GDM1 (cell line): ENCODE results near the gene SNX19.

Experiments used
- DNase-seq: peaks from one replicate; lab custom pipeline; 2025; lab: John Stamatoyannopoulos, UW

SNX19 gene

GRCh38 chr11:130907229-130907628 is 9.1 kb downstream of the SNX19 start:
- no peak for DNase-seq

GRCh38 chr11:130906616-130907015 is 9.7 kb downstream of the SNX19 start:
- DNase-seq = no peak

- no peak for DNase-seq
These were observed 10.8 kb downstream of the SNX19 start for GRCh38 chr11:130905512-130905911.

- DNase-seq = no peak
These were observed 11.9 kb downstream of the SNX19 start for GRCh38 chr11:130904380-130904779.

GRCh38 chr11:130902380-130902779 is 13.9 kb downstream of the SNX19 start:
- DNase-seq = no peak

- DNase-seq = no peak
These were observed 17.2 kb downstream of the SNX19 start for GRCh38 chr11:130899106-130899505.

GRCh38 chr11:130897262-130898182 is 18.8 kb downstream of the SNX19 start:
- DNase-seq = no peak

- no peak for DNase-seq
These were observed 21.8 kb downstream of the SNX19 start for GRCh38 chr11:130894322-130895025.

GRCh38 chr11:130892861-130893260 is 23.4 kb downstream of the SNX19 start:
- DNase-seq = no peak

- DNase-seq = no peak
These were observed 25.0 kb downstream of the SNX19 start for GRCh38 chr11:130891326-130891725.

- no peak for DNase-seq
These were observed 26.1 kb downstream of the SNX19 start for GRCh38 chr11:130890039-130890745.

- DNase-seq = no peak
These were observed 27.5 kb downstream of the SNX19 start for GRCh38 chr11:130888790-130889189.

GRCh38 chr11:130886704-130887103 is 29.6 kb downstream of the SNX19 start:
- no peak for DNase-seq

- no peak for DNase-seq
These were observed 34.1 kb downstream of the SNX19 start for GRCh38 chr11:130882138-130882551.

- DNase-seq = no peak
These were observed 34.7 kb downstream of the SNX19 start for GRCh38 chr11:130881475-130882137.

- DNase-seq = no peak
These were observed 36.4 kb downstream of the SNX19 start for GRCh38 chr11:130879836-130880235.

- DNase-seq = no peak
These were observed 39.1 kb downstream of the SNX19 start for GRCh38 chr11:130876931-130877915.

GRCh38 chr11:130876100-130876499 is 40.2 kb downstream of the SNX19 start:
- no peak for DNase-seq

- no peak for DNase-seq
These were observed 41.2 kb downstream of the SNX19 start for GRCh38 chr11:130874955-130875531.

- no peak for DNase-seq
These were observed 41.9 kb downstream of the SNX19 start for GRCh38 chr11:130874396-130874795.
